Measurements from ENCODE around the gene GPD1.

GPD1 gene

DNA sequence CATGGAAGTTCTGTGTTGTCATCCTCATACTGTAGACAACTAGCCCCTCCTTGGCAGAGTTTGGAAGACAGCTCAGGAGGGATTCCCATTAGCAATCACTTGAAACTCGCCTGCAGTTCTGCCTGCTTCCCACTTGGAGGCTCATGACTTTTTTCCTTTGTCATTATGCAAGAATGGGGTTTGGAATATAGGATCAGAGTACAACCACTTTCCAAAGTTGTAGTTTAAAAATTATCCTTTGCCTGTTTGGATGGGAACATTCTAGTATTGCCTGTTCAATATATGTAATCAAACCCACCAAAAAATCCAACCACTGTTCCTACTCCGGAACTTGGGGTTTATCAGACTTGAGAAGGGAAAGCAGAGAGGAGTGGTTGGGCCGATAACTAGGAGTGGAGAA lies 2.1 kb upstream of the GPD1 start:
- no peak for DNase-seq (ENCODE audit: low read depth)

DNA sequence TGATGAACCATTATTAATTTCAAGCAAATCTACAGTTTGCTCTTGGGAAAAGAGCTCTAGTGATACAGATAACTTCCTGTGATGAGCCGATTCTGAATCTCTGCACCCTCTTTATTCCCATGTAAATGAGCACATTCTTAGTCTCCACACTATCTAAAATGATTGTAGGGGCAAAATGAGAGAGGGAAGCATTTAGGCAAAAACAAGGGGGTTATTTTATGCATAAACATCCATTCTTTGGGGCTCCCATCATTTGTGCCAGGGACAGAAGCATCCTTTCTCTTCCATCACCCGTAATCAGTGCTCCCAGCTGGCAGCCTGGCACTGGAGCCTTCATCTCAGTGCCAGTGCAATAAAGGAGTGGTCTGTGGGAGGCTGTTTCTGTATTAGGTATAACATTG lies 1.7 kb upstream of the GPD1 start:
- DNase-seq (ENCODE audit: low read depth): no peak

GRCh38 chr12:50102646-50103309 lies 1.0 kb upstream of the GPD1 start:
- DNase-seq (ENCODE audit: low read depth): no peak

DNA sequence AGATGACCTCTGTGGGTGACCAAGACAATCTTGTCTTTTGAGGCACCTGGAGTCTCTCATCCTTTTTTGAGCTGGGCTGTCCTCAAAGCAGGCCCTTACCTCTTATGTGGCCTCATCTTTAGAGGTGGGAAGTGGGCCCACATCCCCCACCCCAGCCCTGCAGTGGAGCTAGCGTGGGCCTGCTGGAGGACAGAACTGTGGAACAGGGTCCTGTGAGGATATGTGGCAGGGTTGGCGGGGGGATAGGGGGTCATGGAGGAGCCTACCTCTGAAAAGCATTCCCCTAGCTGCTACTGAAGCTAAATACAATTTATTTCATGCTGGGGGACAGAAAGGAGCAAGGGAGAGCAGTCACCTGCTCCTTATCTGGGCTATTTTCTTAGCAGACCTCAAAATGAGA lies 457 bp upstream of the GPD1 start:
- DNase-seq (ENCODE audit: low read depth): no peak

GRCh38 chr12:50104417-50105366 lies 884 bp downstream of the GPD1 start:
- no peak for DNase-seq (ENCODE audit: low read depth)

- no peak for DNase-seq (ENCODE audit: low read depth)
Measured at GRCh38 chr12:50105913-50106450, 2.2 kb downstream of the GPD1 start.

DNA sequence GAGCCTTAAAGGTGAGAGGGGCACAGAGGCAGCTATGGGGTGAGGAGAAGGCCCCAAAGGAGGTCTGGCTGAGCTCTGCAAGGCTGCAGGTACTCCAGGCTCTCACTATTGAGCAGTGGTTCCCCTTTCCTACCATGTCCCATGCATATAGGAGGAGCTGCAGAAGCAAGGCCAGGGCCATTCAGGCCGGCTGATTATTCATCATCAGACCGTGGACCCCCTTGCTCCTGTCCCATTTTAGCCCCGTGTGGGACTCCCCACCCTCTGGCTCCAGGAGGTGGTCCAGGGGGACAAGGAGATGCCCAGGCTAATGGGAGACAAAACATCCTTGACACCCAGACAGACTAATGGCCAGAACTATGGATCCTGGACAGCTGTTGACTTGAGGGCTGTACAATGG lies 3.1 kb downstream of the GPD1 start:
- no peak for DNase-seq (ENCODE audit: low read depth)

DNA sequence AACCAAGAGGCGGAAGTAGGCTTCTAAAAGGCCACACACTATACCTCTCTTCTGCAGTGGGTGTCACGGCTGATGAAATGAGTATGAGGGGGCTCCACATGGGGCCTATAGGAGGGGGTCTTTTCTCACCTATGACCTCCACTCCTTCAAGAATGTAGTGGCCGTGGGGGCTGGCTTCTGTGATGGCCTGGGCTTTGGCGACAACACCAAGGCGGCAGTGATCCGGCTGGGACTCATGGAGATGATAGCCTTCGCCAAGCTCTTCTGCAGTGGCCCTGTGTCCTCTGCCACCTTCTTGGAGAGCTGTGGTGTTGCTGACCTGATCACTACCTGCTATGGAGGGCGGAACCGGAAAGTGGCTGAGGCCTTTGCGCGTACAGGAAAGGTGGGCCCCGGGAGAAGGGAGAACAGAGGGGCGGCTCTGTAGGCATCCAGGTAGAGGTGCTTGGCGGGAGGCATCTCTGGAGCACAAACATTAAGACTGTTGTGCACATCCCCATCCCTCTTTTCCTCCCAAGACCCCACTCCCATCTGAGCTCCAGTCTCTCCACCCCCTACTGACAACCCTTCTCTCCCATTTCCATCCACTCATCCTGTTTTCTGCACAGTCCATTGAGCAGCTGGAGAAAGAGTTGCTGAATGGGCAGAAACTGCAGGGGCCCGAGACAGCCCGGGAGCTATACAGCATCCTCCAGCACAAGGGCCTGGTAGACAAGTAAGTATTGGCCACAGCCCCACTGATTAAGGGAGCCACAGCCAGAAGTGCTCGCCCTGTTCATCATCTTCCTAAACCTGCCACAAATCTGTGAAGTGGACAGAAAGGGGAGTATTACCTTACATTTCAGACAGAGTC lies 3.8 kb downstream of the GPD1 start:
- no peak for DNase-seq (ENCODE audit: low read depth)

DNA sequence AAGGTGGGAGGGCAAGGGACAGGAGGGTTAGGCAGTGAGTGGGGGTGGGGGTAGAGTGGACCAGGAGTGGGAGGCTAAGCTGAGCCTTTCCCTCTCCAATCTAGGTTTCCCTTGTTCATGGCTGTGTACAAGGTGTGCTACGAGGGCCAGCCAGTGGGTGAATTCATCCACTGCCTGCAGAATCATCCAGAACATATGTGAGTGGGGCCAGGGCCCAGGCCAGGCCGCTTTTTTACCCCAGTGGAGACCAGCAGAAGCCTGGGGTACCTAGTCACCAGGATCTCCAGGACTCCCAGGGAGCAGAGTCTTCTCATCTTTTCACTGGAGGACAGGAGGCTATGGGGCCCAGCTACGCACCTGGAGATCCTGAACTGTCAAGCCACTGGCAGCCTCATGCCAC lies 5.5 kb downstream of the GPD1 start:
- no peak for DNase-seq (ENCODE audit: low read depth)

- DNase-seq (ENCODE audit: low read depth): no peak
Measured at GRCh38 chr12:50110127-50110761, 6.4 kb downstream of the GPD1 start.

- DNase-seq (ENCODE audit: low read depth): no peak
Measured at GRCh38 chr12:50110762-50111351, 7.0 kb downstream of the GPD1 start.

- DNase-seq (ENCODE audit: low read depth): no peak
Measured at GRCh38 chr12:50111395-50111692, 7.5 kb downstream of the GPD1 start.

DNA sequence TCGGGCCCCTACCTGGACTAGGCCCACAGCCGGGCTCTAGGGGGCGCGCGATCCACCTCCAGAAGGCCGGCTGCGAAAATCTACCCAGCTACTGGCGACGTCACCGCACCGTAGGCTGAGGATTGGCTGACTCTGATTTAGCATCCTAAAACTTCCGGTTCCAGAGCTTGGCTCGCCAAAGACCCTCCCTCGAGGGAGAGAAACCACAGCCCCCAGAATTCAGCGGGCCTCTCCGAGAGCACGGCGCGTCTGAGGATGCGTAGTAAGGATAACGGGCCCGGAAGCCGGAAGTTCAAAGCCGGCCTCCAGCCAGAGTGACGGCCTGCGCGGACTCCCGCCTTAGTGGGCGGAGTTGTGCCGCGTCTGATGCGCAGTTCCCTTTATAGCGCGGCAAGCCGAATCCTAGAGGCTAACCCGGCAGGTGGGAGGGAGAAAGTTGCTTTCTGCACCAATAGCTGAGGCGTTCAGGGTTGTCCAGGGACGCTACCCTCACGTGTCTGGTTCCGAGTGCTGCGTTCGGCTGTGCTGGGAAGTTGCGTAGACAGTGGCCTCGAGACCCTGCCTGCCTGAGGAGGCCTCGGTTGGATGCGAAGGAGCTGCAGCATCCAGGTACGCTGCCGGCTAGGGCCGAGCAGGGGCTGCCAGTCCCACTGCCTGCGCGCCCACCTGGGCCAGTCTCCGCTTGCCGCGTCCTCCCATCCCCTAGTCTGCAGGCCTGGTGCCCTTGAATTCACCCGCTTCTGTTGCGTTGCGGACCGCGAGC lies 8.1 kb downstream of the GPD1 start, which contains the start of gene COX14:
Gene COX14, plus strand, starts transcription at position 544 of the 763 bp plus-strand sequence. CDS start 7,808 bp downstream, outside the sequence.
- peak; percentile 98 for DNase-seq (ENCODE audit: low read depth)

- DNase-seq (ENCODE audit: low read depth): no peak
Measured at GRCh38 chr12:50112456-50113218, 8.8 kb downstream of the GPD1 start.

DNA sequence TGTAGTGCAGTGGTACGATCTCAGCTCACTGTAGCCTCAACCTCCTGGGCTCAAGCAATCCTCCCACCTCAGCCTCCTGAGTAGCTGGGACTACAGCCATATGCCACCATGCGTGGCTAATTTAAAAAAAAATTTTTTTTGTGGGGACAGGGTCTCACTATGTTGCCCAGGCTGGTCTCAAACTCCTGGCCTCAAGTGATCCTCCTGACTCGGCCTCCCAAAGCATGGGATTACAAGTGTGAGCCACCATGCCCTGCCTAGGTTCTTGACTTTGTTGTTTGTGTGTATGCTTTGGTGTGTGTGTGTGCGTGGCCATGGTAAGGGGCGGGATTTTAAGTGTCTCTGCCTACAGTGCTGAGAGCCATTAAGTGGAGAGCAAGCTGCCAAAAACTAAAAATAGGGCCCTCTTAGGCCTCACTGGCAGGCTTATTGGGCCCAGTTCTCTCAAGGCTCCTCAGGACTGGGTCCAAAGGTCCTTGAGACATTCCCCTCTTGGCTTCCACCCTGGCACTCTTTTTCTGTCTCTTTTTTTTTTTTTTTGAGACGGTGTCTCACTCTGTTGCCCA lies 13.3 kb downstream of the GPD1 start:
- no peak for DNase-seq (ENCODE audit: low read depth)

- no peak for DNase-seq (ENCODE audit: low read depth)
Measured at GRCh38 chr12:50119387-50119786, 15.6 kb downstream of the GPD1 start.

- DNase-seq (ENCODE audit: low read depth): no peak
Measured at GRCh38 chr12:50120521-50120920, 16.7 kb downstream of the GPD1 start.

DNA sequence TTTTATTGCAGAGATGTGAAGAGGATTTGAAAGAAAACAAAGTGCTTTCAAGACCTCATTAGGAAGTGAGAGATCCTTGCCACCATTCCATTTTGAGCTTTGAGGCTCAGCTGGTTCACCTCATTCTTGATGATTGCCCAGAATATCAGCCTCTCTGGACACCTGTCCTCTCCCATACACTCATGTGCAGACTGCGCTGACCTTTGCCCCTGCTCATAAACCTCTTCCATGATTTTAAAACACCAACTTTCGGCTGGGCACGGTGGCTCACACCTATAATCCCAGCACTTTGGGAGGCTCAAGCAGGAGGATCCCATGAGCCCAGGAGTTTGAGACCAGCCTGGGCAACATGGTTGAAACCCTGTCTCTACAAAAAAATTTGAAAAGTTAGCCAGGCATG lies 17.1 kb downstream of the GPD1 start:
- no peak for DNase-seq (ENCODE audit: low read depth)

GRCh38 chr12:50121641-50122040 lies 17.8 kb downstream of the GPD1 start:
- no peak for DNase-seq (ENCODE audit: low read depth)
